Measurements from ENCODE around the gene CCNQ.

- no peak for TF ChIP-seq CTCF (IDR thresholded peaks at IDR 0.05)
- TF ChIP-seq POLR2A (IDR thresholded peaks at IDR 0.05), result no peak
- TF ChIP-seq POLR2AphosphoS5 (IDR thresholded peaks at IDR 0.05), result no peak
Measured at GRCh38 chrX:153600921-153601320, 2.0 kb upstream of the CCNQ start.

All from gastroesophageal sphincter (tissue), 3 donors.